ENCODE results near the gene KLF15. TPM values are rescaled to one million over a fixed set of nuclear protein-coding genes. Genes with fewer than 3 reads are reported as not detected.
"Not testable (repeated sequence)": the region's sequence is repeated elsewhere in the genome, so short reads cannot be mapped to it uniquely, and the experiment has no call there.

KLF15 gene
- total RNA-seq, 2 experiments from 2014 or later: 0.32 to 0.53 TPM

DNA sequence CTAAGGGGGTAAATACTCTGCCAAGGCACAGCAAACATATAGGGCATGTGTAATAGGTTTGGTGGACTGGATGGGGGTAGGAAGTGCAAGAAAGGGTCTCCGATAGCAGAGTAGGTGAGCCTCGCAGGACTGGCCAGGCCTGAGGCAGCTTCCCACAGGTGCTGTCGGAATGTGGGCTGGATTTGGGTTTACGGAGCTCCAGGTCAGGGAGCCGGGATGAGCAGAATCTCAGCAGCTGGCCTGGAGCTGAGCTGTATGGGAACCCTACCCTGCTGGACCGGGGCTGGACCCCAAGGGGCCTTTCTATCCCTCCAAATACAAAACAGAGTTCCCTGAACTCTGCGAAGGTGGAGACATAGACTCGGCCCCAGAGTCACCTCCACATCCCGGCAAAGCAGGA is 15.0 kb downstream of the KLF15 start:
- CTCF ChIA-PET: interaction anchor here (0.6 kb wide), 1 partner anchor 231 kb away, joined by 3 read pairs; no protein-coding TSS in a partner anchor
- intact Hi-C loops (cut with DNase I, micrococcal nuclease): no loop called here
- no peak for ATAC-seq
- H3K4me3 Mint-ChIP-seq: no peak overlapping the region
- no peak overlapping the region for H3K27ac Mint-ChIP-seq
- H3K27me3 Mint-ChIP-seq: peaks cover 4% of the 10 kb centered on the region
- no peak for DNase-seq
- POLR2A ChIA-PET: no interaction called here
- H3K4me1 Mint-ChIP-seq: no peaks in the 10 kb centered on the region
- H3K36me3 Mint-ChIP-seq (ENCODE audit: low read depth): no peaks in the 10 kb centered on the region
- H3K9me3 Mint-ChIP-seq (ENCODE audit: low read depth): no peaks in the 10 kb centered on the region

DNA sequence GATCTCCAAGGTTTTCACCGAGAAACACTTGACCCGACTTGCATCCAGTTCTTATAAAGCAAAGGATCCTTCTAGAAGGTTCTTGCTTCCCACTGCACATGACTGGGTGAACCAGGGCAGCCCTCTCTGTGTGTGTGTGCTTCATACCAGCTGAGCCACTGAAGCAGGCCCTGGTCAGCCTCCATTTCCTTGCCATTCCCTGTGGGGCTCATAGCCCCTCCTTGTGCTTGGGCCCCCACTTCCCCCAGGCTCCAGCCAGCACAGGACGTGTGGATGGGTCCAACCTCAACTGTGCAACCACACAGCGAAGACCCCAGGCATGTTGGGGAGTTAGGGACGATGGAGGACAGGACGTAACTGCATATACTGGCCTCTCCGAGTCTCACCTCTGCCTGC is 15.5 kb downstream of the KLF15 start:
- H3K27me3 Mint-ChIP-seq: peaks cover 4% of the 10 kb centered on the region
- DNase-seq (no peak), ATAC-seq (no peak)
- no peak overlapping the region for H3K4me3 Mint-ChIP-seq
- intact Hi-C loops (cut with DNase I, micrococcal nuclease): no loop called here
- no peaks in the 10 kb centered on the region for H3K36me3 Mint-ChIP-seq (ENCODE audit: low read depth)
- no peaks in the 10 kb centered on the region for H3K9me3 Mint-ChIP-seq (ENCODE audit: low read depth)
- H3K4me1 Mint-ChIP-seq: no peaks in the 10 kb centered on the region
- POLR2A ChIA-PET: no interaction called here
- CTCF ChIA-PET: no interaction called here
- H3K27ac Mint-ChIP-seq: no peak overlapping the region

DNA sequence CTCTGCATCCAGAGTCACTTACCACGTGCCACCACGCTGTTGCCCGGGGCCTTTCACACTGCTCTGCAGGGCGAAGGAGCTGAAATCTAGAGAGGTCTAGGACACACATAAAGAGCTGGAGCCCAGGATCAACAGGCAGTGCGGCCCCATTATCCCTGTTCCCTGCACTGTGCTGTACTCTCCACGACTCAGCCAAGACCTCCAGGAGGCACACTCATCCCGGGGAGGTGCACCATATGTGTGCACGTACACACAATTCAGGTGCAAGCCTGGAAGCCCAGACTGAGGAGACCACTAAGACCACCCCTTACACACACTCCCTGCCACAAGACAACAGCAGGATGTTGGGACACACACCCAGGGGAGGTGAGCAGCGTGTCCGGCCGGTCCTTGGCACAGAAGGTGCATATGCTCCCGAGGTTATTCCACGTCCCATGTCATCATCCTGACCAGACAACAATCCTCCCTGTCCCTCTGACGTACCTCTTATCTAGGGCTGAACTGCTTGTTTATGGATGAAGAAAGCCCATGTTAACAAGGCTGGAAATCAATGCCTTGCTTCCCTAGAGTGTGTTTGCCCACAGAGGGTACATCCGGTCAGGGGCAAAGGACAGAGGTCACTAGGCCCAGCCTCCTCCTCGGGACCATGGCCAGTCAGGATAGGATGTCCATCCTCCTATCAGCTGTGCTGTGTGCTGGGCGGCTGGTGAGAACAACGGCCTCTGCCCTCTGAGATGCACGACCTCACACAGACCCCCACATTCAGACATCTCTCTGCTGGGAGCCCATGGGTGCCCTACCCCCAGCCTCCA is 16.1 kb downstream of the KLF15 start:
- Mint-ChIP-seq H3K4me1 (no peaks in the 10 kb centered on the region), H3K27me3 (peaks cover 4% of the 10 kb centered on the region), H3K9me3 (ENCODE audit: low read depth) (no peaks in the 10 kb centered on the region), H3K36me3 (ENCODE audit: low read depth) (no peaks in the 10 kb centered on the region), H3K27ac (no peak overlapping the region), H3K4me3 (no peak overlapping the region)
- DNase-seq (no peak), ATAC-seq (no peak)
- CTCF ChIA-PET: no interaction called here
- POLR2A ChIA-PET: no interaction called here
- intact Hi-C loops (cut with DNase I, micrococcal nuclease): no loop called here

GRCh38 chr3:126340596-126340942 is 16.6 kb downstream of the KLF15 start:
- ATAC-seq (no peak), DNase-seq (no peak)
- ChIA-PET CTCF (no interaction called here), POLR2A (no interaction called here)
- H3K27ac Mint-ChIP-seq: no peak overlapping the region
- H3K9me3 Mint-ChIP-seq (ENCODE audit: low read depth): no peaks in the 10 kb centered on the region
- no peak overlapping the region for H3K4me3 Mint-ChIP-seq
- intact Hi-C loops (cut with DNase I, micrococcal nuclease): no loop called here
- H3K27me3 Mint-ChIP-seq: peaks cover 4% of the 10 kb centered on the region
- H3K4me1 Mint-ChIP-seq: no peaks in the 10 kb centered on the region
- H3K36me3 Mint-ChIP-seq (ENCODE audit: low read depth): no peaks in the 10 kb centered on the region

DNA sequence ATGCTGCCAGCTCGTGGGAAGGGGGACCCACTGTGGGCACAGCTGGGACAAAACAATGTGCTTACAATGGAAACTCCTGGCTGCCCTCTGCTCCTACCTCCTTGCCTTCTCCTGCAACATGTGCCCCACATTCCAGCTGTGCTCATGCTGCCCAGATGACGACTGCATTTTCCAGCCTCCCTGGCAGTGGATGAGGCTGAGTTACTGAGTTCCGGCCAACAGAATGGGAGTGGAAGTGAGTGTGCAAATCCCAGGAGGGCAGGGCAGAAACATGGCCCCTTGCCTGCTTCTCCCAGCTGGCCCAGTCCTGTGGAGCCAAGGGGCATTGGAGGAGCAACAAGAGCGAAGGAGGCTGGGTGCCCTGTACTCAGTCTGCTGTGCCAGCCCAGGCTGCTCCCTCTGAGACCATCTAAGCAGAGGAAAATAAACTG is 17.1 kb downstream of the KLF15 start:
- no peaks in the 10 kb centered on the region for H3K9me3 Mint-ChIP-seq (ENCODE audit: low read depth)

DNA sequence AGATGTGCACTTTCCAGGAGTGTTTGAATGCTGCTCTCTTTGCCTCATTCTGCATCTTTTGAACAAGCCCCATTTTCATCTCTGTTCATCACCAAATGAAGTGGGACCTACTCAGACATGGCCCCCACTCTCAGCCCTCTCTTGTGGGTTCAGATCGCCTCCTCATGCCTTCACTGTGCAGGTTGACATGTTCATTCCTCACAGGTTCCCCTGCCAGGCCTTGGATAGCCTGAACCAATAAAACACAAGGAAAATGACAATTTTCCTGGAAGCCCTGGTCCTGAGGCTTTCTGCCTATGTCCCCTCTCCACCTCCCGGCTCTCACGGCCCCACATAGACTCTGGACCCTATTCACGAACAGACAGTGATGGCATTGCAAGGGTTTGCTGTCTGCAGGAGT is 17.7 kb downstream of the KLF15 start:
- no peak overlapping the region for H3K4me3 Mint-ChIP-seq
- DNase-seq: no peak
- H3K9me3 Mint-ChIP-seq (ENCODE audit: low read depth): no peaks in the 10 kb centered on the region
- CTCF ChIA-PET: no interaction called here
- POLR2A ChIA-PET: no interaction called here
- H3K27ac Mint-ChIP-seq: no peak overlapping the region
- no peak for ATAC-seq
- H3K36me3 Mint-ChIP-seq (ENCODE audit: low read depth): no peaks in the 10 kb centered on the region
- H3K4me1 Mint-ChIP-seq: no peaks in the 10 kb centered on the region
- intact Hi-C loops (cut with DNase I, micrococcal nuclease): no loop called here
- H3K27me3 Mint-ChIP-seq: peaks cover 4% of the 10 kb centered on the region

More for the DNA sequence above, 17.1 kb downstream of the KLF15 start:
- H3K27ac Mint-ChIP-seq: no peak overlapping the region
- no peak for DNase-seq
- H3K27me3 Mint-ChIP-seq: peaks cover 4% of the 10 kb centered on the region
- no peak for ATAC-seq
- H3K4me1 Mint-ChIP-seq: no peaks in the 10 kb centered on the region
- POLR2A ChIA-PET: no interaction called here
- CTCF ChIA-PET: no interaction called here
- intact Hi-C loops (cut with DNase I, micrococcal nuclease): no loop called here
- H3K36me3 Mint-ChIP-seq (ENCODE audit: low read depth): no peaks in the 10 kb centered on the region
- no peak overlapping the region for H3K4me3 Mint-ChIP-seq

- no peaks in the 10 kb centered on the region for H3K9me3 Mint-ChIP-seq (ENCODE audit: low read depth)
- ChIA-PET CTCF (no interaction called here), POLR2A (no interaction called here)
- peaks cover 4% of the 10 kb centered on the region for H3K27me3 Mint-ChIP-seq
- no peak overlapping the region for H3K4me3 Mint-ChIP-seq
- no peaks in the 10 kb centered on the region for H3K36me3 Mint-ChIP-seq (ENCODE audit: low read depth)
- intact Hi-C loops (cut with DNase I, micrococcal nuclease): no loop called here
- H3K27ac Mint-ChIP-seq: no peak overlapping the region
- DNase-seq (no peak), ATAC-seq (no peak)
- no peaks in the 10 kb centered on the region for H3K4me1 Mint-ChIP-seq
These were observed 18.4 kb downstream of the KLF15 start for GRCh38 chr3:126338790-126339288.

- ChIA-PET CTCF (interaction anchor here (0.6 kb wide), 1 partner anchor 122 kb away, joined by 3 read pairs; no protein-coding TSS in a partner anchor), POLR2A (no interaction called here)
- Mint-ChIP-seq H3K27ac (no peak overlapping the region), H3K36me3 (ENCODE audit: low read depth) (no peaks in the 10 kb centered on the region), H3K9me3 (ENCODE audit: low read depth) (no peaks in the 10 kb centered on the region), H3K4me1 (no peaks in the 10 kb centered on the region), H3K27me3 (peaks cover 4% of the 10 kb centered on the region), H3K4me3 (no peak overlapping the region)
- no peak for DNase-seq
- ATAC-seq: no peak
- intact Hi-C loops (cut with DNase I, micrococcal nuclease): no loop called here
These were observed 19.1 kb downstream of the KLF15 start for GRCh38 chr3:126337980-126338651.

DNA sequence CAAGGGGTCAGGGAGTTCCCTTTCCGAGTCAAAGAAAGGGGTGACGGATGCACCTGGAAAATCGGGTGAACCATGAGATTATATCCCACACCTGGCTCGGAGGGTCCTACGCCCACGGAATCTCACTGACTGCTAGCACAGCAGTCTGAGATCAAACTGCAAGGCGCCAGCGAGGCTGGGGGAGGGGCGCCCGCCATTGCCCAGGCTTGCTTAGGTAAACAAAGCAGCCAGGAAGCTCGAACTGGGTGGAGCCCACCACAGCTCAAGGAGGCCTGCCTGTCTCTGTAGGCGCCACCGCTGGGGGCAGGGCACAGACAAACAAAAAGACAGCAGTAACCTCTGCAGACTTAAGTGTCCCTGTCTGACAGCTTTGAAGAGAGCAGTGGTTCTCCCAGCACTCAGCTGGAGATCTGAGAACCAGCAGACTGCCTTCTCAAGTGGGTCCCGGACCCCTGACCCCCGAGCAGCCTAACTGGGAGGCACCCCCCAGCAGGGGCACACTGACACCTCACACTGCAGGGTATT is 25.3 kb downstream of the KLF15 start:
- Mint-ChIP-seq H3K9me3 (ENCODE audit: low read depth) (peaks cover 12% of the 10 kb centered on the region), H3K27me3 (peaks cover 22% of the 10 kb centered on the region)
- H3K4me1 Mint-ChIP-seq; H3K36me3 Mint-ChIP-seq (ENCODE audit: low read depth); ATAC-seq; H3K4me3 Mint-ChIP-seq; intact Hi-C loops (cut with DNase I, micrococcal nuclease); H3K27ac Mint-ChIP-seq; DNase-seq; CTCF ChIA-PET; POLR2A ChIA-PET: not testable (repeated sequence)

DNA sequence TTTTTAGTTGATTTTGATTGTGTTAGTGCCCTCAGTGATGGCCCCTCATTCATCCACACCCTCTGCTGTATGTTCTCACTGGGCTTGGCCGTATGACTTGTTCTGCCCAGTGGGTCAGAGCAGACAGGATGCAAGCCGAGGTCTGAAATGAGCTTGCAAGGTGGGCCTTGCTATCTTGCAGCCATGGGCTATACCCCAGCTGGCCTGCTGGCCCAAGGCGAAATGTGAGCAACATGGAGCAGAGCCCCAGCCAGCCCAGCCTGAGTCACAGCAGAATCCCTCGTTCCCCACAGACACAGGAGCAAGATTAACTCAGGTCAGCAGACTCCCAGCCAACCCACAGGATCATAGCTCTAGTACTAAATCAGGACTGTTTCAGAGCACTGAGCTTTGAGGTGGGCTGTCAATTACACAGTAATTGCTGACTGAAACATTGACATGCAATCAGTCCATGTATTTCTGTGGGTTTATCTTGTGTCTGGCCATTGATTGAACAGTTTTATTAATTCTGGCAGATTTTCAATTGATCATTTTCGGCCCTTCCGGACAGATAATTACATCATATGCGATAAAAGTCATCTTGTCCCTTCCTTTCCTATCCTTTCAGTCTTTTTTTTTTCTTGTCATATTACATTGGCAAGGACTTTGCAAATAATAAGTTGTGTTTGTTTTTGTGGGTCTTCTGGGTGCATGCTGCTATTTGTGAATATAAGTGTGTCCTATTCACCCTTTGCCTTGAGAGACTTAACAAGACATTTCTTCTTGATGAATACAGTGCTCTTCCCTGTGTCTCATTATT is 27.1 kb downstream of the KLF15 start:
- Mint-ChIP-seq H3K4me1 (no peaks in the 10 kb centered on the region), H3K27me3 (peaks cover 24% of the 10 kb centered on the region), H3K9me3 (ENCODE audit: low read depth) (peaks cover 12% of the 10 kb centered on the region), H3K4me3 (no peak overlapping the region), H3K36me3 (ENCODE audit: low read depth) (no peaks in the 10 kb centered on the region), H3K27ac (no peak overlapping the region)
- ATAC-seq (no peak), DNase-seq (no peak)
- ChIA-PET CTCF (no interaction called here), POLR2A (no interaction called here)
- intact Hi-C loops (cut with DNase I, micrococcal nuclease): no loop called here

GRCh38 chr3:126326629-126327028 is 30.6 kb downstream of the KLF15 start:
- Mint-ChIP-seq H3K4me1 (no peaks in the 10 kb centered on the region), H3K4me3 (no peak overlapping the region), H3K27me3 (peaks cover 24% of the 10 kb centered on the region), H3K9me3 (ENCODE audit: low read depth) (peaks cover 12% of the 10 kb centered on the region), H3K27ac (no peak overlapping the region), H3K36me3 (ENCODE audit: low read depth) (no peaks in the 10 kb centered on the region)
- DNase-seq (no peak), ATAC-seq (no peak)
- CTCF ChIA-PET: interaction anchor here (0.6 kb wide), 1 partner anchor 108 kb away, joined by 3 read pairs; no protein-coding TSS in a partner anchor
- intact Hi-C loops (cut with DNase I, micrococcal nuclease): no loop called here
- POLR2A ChIA-PET: no interaction called here
